Sigmoid colon (tissue), 7 donors: ENCODE measurements around the gene ABCF2. TPM values are rescaled to one million over a fixed set of nuclear protein-coding genes. Genes with fewer than 3 reads are reported as not detected.

ENCODE experiments used
- DNase-seq: peaks from one replicate; pipeline ENCODE4 v3.0.0-alpha.2; 2019
- H3K27ac ChIP-seq, 4 donors: fragments of 200-600 bp; sonication (generic); one replicate each; pipeline ENCODE4 v1.5.1; 2016 to 2019; ENCODE audit warnings: mild to moderate bottlenecking in 1 of 4
- H3K27me3 ChIP-seq, 3 donors: fragments of 200-600 bp; sonication (generic); one replicate each; pipeline ENCODE4 v1.5.1; 2019; ENCODE audit warnings: mild to moderate bottlenecking in 1 of 3
- H3K36me3 ChIP-seq, 4 donors: fragments of 200-600 bp; sonication (generic); one replicate each; pipeline ENCODE4 v1.5.1; 2016 to 2019
- H3K4me1 ChIP-seq, 4 donors: fragments of 200-600 bp; sonication (generic); one replicate each; pipeline ENCODE4 v1.5.1; 2017 to 2019
- H3K4me3 ChIP-seq, 4 donors: fragments of 200-600 bp; sonication (generic); one replicate each; pipeline ENCODE4 v1.5.1; 2017 to 2019; ENCODE audit warnings: mild to moderate bottlenecking in 2 of 4, moderate library complexity in 1 of 4
- H3K9me3 ChIP-seq, 4 donors: fragments of 200-600 bp in 3 of 4; sonication (generic) in 3 of 4; one replicate each; pipeline versions ENCODE4 v1.5.1 to v1.6.1; 2013 to 2019
- CTCF ChIP-seq, 4 experiments: fragments of 450-650 bp in 3 of 4; fragments of 200-600 bp in 1 of 4; IDR thresholded peaks; one replicate each; pipeline ENCODE4 v1.5.1; 2016 to 2019; ENCODE audit warnings: antibody characterized with exemption in 4 of 4, mild to moderate bottlenecking in 3 of 4, moderate library complexity in 2 of 4
- EP300 ChIP-seq, 4 donors: sonication (generic); formaldehyde crosslinking; IDR thresholded peaks; one replicate each; pipeline ENCODE4 v1.6.1; 2017; ENCODE audit warnings: antibody characterized with exemption in 4 of 4
- POLR2A ChIP-seq, 2 donors: fragments of 450-650 bp; IDR thresholded peaks; one replicate each; pipeline ENCODE4 v1.6.1; 2016; ENCODE audit warnings: antibody characterized with exemption in 2 of 2, mild to moderate bottlenecking in 2 of 2, moderate library complexity in 2 of 2
- POLR2AphosphoS5 ChIP-seq, 4 donors: sonication (generic); formaldehyde crosslinking; IDR thresholded peaks; one replicate each; pipeline ENCODE4 v1.6.1; 2017; ENCODE audit warnings: antibody characterized with exemption in 4 of 4
- WGBS, 2 donors: extraction: QIAGEN DNeasy Blood & Tissue Kit; methylation state at CpG; one replicate each; pipeline ENCODE4 v1.1.7; 2013; 5-methylcytosine and 5-hydroxymethylcytosine counted together
- intact Hi-C: fragments of 100-400 bp; cut with DNase I; formaldehyde crosslinking; loops from one replicate; pipeline ENCODE4 v1.15.1; 2023
- polyA plus RNA-seq, 3 donors: library from polyadenylated mRNA; stranded (reverse); fragments of 200-250 nt; gene quantifications; one replicate each; pipeline ENCODE4 v1.2.3, GENCODE V29; 2013
- total RNA-seq, 4 donors: library from RNA; depleted of rRNA; stranded (reverse); fragments of >200 nt; gene quantifications; one replicate each; pipeline ENCODE4 v1.1.0, GENCODE V29; 2016
- donor health status: healthy with polysubstance abuse.
- donor health status: Bipolar disorder and iron deficiency.
- donor health status: healthy.

ABCF2 gene
- total and polyA plus RNA-seq, 7 donors = 18.3 to 34.6 (median 28.2) TPM

GRCh38 chr7:151273651-151274390, 46.8 kb upstream of the ABCF2 start:
- DNase-seq = no peak
- intact Hi-C loops = no loop called here

GRCh38 chr7:151272877-151273276, 45.9 kb upstream of the ABCF2 start:
- H3K27ac ChIP-seq = peak overlapping the region in 1 of 4 donors; percentile 26
- no peaks in the 10 kb centered on the region for H3K36me3 ChIP-seq
- DNase-seq = no peak
- TF ChIP-seq EP300 (IDR thresholded peaks at IDR 0.05) (no peak), CTCF (IDR thresholded peaks at IDR 0.05) (no peak), POLR2A (IDR thresholded peaks at IDR 0.05) (no peak), POLR2AphosphoS5 (IDR thresholded peaks at IDR 0.05) (no peak)
- H3K9me3 ChIP-seq = no peaks in the 10 kb centered on the region
- 94% methylated on average over 7 of the region's 7 CpGs for WGBS, 2 donors
- intact Hi-C loops = no loop called here
- H3K4me1 ChIP-seq = peaks cover 0 to 27% (median 22%) of the 10 kb centered on the region in 4 donors
- no peak overlapping the region for H3K4me3 ChIP-seq
- no peaks in the 10 kb centered on the region for H3K27me3 ChIP-seq

More at GRCh38 chr7:151273651-151274390, 46.8 kb upstream of the ABCF2 start:
- WGBS, 2 donors = 55 to 72% methylated on average over 9 of the region's 9 CpGs
- Histone ChIP-seq H3K4me1 (peaks cover 0 to 27% (median 22%) of the 10 kb centered on the region in 4 donors), H3K27ac (no peak overlapping the region), H3K4me3 (no peak overlapping the region), H3K9me3 (no peaks in the 10 kb centered on the region), H3K27me3 (no peaks in the 10 kb centered on the region), H3K36me3 (no peaks in the 10 kb centered on the region)
- TF ChIP-seq CTCF (IDR thresholded peaks at IDR 0.05) (no peak), EP300 (IDR thresholded peaks at IDR 0.05) (no peak), POLR2AphosphoS5 (IDR thresholded peaks at IDR 0.05) (no peak), POLR2A (IDR thresholded peaks at IDR 0.05) (no peak)

GRCh38 chr7:151272405-151272804, 45.4 kb upstream of the ABCF2 start:
- intact Hi-C loops = no loop called here
- no peak for TF ChIP-seq CTCF (IDR thresholded peaks at IDR 0.05)
- no peak for TF ChIP-seq POLR2AphosphoS5 (IDR thresholded peaks at IDR 0.05)
- no peak for TF ChIP-seq POLR2A (IDR thresholded peaks at IDR 0.05)
- TF ChIP-seq EP300 (IDR thresholded peaks at IDR 0.05) = no peak
- no peaks in the 10 kb centered on the region for H3K27me3 ChIP-seq
- H3K36me3 ChIP-seq = no peaks in the 10 kb centered on the region
- H3K27ac ChIP-seq = peak overlapping the region in 2 of 4 donors; percentile 26 to 41
- H3K9me3 ChIP-seq = no peaks in the 10 kb centered on the region
- H3K4me1 ChIP-seq = peaks cover 0 to 24% (median 19%) of the 10 kb centered on the region in 4 donors
- DNase-seq = no peak
- WGBS, 2 donors = 75 to 81% methylated on average over 10 of the region's 10 CpGs
- no peak overlapping the region for H3K4me3 ChIP-seq

- Histone ChIP-seq H3K4me3 (no peak overlapping the region), H3K27me3 (no peaks in the 10 kb centered on the region), H3K27ac (peak overlapping the region; percentile 39 to 44 (median 42)), H3K9me3 (no peaks in the 10 kb centered on the region), H3K4me1 (peaks cover 0 to 20% (median 15%) of the 10 kb centered on the region in 4 donors), H3K36me3 (no peaks in the 10 kb centered on the region)
- peak; percentile 91 for DNase-seq
- TF ChIP-seq POLR2AphosphoS5 (IDR thresholded peaks at IDR 0.05) (peak; percentile 19 to 73 (median 32)), POLR2A (IDR thresholded peaks at IDR 0.05) (no peak), CTCF (IDR thresholded peaks at IDR 0.05) (no peak), EP300 (IDR thresholded peaks at IDR 0.05) (peak in 2 of 4 donors; percentile 15 to 39)
- intact Hi-C loops = no loop called here
- 39 to 48% methylated on average over 7 of the region's 7 CpGs for WGBS, 2 donors
These were observed 44.8 kb upstream of the ABCF2 start for GRCh38 chr7:151271699-151272355.
